Measurements from ENCODE around the gene INPP1.
A peak's percentile ranks its signal among the peaks of the same experiment; 100 is the strongest.
"Not testable (repeated sequence)": the region's sequence is repeated elsewhere in the genome, so short reads cannot be mapped to it uniquely, and the experiment has no call there.

The INPP1 gene, protein sequence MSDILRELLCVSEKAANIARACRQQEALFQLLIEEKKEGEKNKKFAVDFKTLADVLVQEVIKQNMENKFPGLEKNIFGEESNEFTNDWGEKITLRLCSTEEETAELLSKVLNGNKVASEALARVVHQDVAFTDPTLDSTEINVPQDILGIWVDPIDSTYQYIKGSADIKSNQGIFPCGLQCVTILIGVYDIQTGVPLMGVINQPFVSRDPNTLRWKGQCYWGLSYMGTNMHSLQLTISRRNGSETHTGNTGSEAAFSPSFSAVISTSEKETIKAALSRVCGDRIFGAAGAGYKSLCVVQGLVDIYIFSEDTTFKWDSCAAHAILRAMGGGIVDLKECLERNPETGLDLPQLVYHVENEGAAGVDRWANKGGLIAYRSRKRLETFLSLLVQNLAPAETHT

DNA sequence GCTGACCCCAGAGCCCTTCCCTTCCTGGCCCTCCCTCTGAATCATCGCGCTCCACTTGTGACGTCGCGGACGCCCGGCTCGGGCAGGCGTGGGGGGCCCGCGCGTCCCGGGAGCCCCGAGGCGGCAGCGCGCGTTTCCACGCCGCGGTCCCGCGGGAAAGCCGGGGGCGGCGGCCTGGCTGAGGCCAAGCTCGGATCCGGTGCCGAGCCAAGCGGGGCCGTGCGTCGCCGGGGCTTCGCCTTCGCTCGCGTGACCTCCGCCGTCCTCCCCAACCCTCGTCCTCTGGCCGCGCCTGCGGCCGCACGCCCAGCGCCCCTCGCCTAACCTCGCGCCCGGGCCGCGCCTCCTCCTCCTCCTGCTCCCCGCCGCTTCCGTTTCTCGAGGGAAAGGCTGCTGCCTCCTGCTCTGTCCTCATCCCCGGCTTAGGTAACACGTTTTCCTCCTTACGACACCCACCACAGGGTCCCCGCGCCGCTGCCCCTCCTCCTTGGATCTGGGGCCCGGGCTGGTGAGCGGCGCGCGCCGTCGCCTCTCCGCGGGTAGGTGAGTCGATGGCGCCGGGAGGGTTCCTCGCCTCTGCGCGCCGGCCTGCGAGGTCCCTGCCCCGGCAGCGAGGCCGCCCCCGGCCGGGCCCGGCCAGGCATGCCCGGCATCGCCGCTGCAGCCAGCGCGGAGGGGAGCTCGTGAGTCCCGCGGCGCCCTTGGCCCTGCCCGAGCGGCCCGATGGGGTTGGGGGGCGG, at the start of gene INPP1:
TSS of gene INPP1 (plus strand) at position 54 of the 740 bp plus-strand sequence. CDS start 16,514 bp downstream, outside the sequence.
- DNase-seq = peak; percentile 47

DNA sequence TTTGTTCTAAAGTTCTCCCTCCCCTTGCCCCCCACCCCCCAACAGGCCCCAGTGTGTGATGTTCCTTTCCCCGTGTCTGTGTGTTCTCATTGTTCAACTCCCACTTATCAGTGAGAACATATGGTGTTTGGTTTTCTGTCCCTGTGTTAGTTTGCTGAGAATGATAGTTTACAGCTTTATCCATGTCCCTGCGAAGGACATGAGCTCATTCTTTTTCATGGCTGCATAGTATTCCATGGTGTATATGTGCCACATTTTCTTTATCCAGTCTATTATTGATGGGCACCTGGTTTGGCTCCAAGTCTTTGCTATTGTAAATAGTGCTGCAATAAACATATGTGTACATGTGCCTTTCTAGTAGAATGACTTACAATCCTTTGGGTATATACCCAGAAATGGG, 45.5 kb upstream of the INPP1 start:
- not testable (repeated sequence) for DNase-seq

DNA sequence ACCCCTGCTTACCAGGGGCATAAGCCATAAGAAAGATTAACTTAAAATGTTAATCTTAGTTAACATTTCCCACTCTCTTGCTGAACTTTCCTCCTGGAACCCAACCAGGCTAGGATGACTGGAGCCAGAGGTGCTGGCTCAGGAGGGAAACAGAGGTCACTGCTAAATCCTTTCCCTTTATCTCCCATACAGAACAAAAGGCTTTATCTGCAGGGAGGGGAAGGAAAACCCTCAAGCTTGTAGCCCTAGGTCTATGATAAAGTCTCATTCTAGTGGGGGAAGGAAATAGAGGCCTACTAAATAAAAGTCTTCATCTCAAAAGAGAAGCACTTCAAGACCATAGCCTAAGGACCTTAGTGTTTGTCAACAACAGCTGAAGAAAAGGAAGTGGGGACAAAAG, 42.4 kb upstream of the INPP1 start:
- no peak for DNase-seq

DNA sequence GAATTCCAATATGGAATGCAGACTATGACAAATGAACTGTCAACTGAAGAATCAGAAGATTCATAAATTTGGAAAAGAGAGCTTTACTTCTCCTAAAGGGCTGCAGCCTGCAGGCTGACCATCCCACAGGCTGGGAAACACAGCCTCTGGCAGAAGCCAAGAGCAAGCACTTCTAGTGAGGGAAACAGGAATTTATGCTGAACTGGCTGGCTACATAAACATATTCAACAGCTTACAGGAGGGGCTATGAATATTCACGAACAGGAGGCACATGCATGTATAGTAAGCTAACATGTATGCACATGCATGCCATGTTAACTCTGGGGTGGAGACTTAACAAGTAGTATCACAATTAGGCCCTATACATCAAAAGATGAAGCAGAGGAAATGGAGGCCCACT, 41.3 kb upstream of the INPP1 start:
- DNase-seq = no peak

DNA sequence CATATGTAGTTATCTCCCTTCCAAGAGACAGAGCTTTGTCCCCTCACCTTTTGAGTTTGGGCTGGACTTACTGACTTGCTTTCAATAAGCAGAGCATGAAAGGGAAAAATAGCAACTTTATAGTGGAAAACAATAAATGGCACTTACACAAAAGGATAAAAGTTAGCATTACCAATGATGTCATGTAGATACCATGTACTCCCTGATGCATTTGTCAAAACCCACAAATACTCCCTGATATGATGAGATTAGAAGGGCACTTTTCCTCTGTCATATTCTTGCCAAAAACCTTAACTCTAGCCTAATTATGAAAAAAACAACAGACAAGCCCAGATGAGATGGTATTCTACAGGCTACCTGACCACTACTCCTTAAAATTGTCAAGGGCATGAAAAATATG, 39.7 kb upstream of the INPP1 start:
- no peak for DNase-seq

DNA sequence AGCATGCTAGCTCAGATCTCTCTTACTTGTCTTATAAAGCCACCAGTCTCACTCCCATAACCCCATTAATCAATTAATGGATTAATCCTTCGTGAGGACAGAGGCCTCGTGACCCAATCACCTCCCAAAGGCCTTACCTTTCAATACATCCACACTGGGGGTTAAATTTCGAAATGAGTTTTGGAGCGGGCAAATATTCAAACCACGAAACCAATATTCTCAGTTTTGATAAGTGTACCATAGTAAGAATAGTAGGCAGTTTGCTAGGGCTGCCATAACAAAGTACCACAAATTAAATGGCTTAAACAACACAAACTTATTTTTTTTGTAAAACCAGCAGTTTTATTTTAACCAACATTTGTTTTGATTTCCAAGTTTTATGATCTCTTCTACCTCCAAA, 39.0 kb upstream of the INPP1 start:
- DNase-seq = no peak

DNA sequence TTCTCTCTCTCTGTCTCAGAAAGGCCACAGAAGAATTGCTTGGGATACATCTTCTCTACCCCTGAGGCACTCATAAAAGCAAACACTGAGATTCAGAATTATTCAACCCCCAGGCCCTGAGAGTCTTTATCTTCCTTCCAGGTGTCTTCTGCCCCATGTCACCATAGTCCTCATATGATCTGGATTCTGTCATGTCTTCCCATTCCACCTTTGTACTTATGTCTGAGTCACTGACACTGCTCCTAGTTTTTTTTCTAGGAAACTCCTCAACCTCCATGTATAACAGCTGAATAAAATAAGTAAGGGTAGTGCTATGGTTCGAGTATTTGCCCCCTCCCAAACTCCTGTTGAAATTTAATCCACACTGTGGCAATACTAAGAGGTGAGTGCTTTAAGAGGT, 35.4 kb upstream of the INPP1 start:
- no peak for DNase-seq

DNA sequence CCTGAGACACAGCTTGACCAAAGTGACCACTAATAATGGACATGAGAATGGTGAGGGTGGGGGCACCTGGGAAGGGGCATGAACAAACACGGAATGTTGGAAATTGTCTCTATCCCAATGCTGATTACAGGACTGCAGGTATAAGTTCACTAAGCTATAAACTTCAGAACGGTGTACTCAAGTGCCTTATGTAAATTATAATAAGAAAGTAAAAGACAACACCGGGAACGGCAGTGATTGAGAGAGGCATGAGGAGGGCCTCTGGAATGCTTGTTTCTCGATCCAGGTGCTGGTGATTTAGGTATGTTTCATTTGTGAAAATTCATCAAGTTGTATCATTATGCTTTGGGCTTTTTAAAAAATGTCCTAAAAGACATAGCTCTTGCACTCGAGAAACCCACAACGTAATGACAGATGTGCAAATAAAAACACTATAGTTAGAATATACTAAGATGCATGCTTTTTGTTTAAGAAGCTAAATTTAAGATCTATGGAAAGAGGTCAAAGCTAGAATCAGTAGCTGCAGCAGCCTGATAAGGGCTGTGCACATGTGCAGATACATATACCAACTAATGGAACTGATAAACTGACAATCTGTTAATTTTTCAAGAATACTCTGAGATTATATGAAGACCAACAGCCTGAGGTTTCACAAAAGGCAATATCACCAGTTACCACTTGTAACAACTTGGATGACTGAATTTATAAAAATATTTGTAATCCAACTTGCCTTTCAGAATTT, 31.3 kb upstream of the INPP1 start:
- no peak for DNase-seq

DNA sequence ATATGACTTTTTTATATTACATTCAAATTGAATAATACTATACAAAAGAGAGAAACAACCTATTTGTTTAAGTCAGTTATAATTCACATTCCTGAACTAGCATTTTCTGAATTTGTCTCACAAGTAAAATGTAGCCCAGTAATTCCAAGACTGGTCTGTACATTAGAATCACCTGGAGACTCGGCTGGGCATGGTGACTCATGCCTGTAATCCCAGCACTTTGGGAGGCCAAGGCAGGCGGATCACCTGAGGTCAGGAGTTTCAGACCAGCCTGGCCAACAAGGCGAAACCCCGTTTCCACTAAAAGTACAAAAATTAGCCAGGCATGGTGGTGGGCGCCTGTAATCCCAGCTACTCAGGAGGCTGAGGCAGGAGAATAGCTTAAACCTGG, 30.8 kb upstream of the INPP1 start:
- not testable (repeated sequence) for DNase-seq

DNA sequence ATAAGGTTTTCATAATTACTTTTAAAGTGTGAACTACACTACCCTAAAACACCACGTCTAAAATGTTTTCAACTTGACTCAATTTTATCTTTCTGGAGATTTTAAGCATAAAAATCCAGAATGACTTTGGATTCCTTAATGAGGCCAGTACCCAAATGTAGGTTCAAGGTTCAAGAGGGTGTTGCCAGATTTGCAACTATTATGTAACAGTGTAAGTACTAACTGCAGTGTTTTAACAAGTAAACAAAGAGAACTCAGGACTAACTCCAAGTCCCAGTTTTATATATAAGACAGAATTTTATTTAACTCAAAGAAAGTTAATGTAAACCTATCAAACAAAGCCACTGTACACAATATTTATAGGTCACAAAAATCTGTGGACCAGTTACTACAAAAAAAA, 29.5 kb upstream of the INPP1 start:
- DNase-seq = no peak

DNA sequence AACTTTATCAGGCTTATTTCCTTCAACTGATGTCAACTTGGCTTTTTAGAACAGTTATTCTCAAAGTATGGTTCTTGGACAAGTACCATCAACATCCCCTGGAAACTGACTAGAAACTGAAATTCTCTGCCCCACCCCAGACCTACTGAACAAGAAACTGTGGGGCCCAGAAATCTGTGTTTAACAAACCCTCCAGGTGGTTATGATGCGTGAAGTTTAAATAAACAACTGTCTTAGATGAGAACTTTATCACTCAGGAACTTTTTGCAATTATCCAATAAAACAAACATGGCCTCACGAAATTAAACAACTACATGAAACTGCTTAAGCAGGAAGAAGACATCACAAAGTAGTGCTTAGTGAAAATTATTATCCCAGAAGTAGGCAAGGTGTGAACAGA, 28.1 kb upstream of the INPP1 start:
- no peak for DNase-seq

DNA sequence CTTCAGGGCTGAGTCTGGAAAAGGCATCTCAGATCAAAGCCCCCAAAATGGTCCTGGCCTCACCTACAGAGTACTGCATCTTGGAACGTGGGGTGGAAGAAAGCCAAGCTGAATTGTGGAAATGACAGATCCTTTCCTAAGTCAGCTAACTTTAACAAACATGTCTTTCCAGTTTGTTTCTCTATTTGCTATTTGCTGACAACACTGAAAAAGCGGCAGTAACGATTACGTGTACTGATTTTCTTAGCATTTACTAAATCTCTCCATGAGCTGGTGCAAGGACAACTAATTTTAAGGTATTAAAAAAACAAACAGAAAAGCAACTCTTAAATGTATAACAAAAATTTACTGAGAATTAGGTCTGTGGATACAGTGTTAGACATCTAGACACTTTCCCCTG, 24.9 kb upstream of the INPP1 start:
- no peak for DNase-seq

DNA sequence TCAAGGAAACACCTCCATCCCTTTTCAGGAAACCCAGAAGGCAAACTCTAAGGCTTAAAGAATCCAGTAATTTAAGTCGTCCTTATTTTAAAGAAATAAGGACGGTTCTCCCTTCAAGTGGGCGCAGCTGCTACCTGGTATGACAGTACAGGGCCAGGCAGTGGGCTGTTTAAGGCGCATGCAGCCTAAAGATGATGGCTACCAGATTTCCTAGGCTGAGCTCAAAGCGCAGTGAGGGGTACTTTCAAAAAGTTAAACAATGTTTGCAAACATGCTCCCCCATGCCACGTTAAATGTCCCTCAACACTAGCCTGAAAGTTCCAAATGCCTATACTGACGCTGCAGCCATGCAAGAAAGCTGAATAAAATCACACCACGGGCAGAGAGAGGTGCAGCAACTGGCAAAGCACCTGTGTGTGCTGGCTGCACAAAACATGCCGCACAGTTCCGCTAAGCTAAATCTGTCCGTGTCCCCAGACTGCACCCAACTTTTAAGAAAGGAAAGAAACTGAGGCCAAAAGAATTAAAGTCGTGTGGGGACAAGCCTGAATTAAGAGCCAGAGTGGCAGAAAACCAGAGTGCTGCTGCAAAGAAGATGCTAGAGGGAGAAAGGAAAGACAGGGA, 24.3 kb upstream of the INPP1 start:
- DNase-seq = no peak

DNA sequence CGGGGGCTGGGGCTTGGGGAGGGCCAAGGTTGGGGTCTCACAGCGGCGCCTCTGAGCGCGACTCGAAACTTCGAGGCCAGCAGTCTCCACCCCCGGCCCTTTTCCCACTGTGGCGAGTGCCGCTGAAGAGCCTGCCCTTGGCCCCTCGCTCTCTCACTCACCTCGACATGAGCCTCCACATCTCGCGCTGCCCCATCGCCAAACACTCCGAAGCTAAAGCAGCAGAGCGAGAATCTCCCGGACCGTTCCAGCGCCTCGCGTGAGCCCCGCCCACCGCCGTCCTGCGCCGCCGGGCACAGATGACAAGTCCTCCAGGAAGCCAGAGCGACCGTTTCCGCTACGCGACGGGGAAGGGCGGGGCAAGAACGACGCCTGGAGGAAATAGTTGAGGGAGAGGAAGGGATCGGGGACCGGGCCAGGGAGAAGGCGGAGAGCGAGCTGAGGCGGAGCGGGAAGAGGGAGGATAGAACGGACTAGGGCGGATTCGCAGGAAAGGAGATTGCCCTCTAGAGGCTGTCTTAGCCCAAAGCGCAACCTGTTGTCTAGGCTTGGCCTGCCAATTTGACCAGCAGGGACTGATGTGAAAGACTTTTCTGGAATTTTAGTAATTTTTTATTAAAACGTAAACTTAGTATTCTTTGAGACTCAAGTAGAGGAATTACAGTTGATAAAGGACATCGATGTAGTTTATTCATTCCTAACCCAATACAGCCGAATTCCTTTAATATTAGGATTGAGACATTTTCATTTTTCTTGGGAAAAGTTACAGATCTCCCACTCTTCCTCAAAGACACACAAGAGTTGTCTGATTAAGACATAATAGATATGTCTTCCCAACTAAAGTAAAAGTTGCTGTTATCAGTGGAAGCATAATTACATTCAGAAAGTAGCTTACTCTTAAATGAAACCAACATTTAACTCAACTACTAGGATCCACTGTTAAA, 23.6 kb upstream of the INPP1 start, which contains the start of gene HIBCH:
TSS of gene HIBCH (minus strand) at position 272 of the 944 bp plus-strand sequence. CDS start at position 196, 76 bp downstream.
- DNase-seq = peak; percentile 97

DNA sequence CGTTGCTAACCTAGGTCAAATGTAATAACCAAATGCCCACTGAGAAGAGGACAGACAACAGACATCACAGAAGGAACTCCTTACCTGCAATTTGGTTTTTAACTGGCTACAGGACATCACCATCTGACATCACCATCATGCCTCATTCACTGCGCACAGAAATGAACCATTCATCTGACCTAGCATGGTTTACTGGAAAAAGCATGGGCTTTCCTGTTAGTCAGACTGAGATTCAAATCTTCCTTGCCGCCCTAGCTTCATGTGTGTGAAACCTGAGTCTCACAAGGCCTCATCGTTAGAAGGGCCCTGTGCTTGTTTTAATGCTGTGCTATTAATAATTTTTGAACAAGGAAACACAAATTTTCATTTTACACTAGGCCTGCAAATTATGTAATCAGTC, 22.7 kb upstream of the INPP1 start:
- no peak for DNase-seq

DNA sequence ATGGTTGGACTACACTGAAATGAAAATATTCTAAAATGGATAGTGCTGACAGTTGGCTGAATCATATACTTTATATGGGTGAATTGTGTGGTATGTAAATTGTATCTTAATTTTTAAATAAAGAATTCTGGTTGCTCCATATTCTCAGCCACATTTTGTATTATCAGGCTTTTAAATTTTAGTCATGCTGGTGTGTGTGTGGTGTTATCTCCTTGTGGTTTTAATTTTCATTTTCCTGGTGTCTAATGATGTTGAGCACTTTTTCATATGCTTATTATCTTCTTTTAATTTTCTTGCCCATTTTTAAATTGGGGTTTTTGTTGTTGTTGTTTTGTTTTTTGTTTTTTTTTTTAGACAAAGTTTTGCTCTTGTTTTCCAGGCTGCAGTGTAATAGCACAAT, 20.0 kb upstream of the INPP1 start:
- DNase-seq = no peak

DNA sequence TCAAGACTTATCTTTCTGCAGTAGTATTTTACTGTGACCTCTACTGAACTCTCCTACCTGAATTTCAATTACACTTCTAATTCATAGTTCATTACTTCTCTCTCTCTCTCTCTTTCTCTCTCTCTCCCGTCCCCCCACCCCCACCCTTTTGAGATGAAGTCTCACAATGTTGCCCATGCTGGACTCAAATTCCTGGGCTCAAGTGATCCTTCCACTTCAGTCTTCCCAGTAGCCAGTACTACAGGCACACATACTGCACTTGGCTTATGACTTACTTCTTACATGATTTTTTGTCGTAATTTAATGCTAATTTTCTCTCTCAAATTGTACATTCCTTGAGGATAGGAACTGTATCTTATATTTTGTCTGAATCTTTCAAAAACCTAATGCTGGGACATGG, 17.8 kb upstream of the INPP1 start:
- no peak for DNase-seq

DNA sequence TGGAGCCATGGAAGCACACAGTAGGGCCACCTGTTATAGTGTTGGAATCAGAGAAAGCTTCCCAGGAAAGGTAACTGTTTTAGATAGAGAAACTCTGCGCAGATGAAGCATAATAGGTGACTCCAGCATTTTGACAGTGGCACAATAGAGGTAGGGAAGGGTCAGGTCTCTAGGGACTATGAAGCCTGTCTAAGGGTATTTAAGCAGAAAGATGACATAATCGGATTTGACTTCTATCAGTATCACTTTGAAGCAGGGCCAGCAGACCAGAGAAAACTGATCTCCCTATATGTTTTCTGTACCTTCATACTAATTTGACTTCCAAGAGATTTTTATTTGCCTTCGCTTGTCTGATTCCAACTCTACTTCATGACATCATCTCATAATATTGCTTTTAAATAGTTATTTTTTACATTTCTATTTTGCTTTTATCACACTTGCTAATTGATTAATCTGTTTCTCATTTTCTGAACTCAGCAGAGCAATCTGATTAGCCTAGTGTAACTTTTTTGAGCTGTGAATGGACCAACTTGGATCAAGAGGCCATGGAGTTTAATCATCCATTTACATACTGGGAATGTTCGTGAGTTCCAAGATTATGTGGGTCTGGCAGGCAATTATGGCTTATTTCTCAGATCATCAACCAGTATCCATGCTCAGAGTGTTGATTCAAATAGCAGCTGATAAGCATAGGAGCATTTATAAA, 15.4 kb upstream of the INPP1 start:
- DNase-seq = no peak

DNA sequence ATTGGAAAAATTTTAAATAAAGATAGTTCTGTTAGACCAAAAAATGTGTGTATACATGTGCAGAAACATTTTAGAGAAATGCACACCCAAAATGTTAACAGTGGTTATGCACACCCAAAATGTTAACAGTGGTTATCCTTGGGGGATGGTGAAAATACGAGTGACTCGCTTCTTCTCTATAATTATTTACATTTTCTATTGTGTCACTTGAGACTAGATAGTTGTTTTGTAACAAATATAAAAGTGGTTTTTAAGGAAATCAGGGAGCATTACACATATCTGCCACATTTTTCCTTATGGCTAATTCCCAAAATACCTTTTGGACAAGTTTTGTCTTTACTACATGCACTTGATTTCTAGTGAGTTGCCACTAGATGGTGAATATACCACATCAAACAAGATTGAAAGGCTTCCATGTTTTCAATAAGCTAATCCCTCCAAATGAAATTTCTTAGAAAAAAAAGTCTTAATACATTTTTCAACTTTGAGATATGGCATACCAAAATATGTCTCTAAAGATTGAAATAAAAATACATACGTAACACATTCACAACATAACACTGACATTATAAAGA, 14.7 kb upstream of the INPP1 start:
- no peak for DNase-seq

DNA sequence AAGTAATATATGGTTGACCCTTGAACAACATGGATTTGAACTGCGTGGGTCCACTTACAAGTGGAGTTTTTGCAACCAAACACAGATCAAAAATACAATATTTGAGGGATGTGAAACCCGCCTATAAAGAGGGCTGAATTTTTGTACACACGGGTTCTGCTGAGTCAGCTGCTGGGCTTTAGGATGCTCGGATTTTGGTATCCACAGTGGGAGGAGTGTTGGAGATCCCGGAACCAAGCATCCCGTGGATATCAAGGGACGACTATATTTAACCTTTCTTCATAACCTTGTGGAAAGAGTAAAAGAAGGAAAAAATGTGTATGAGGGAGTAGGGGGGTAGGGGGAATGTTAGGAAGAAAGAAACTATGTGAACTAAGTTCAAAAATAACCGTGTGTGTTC, 10.0 kb upstream of the INPP1 start:
- no peak for DNase-seq

DNA sequence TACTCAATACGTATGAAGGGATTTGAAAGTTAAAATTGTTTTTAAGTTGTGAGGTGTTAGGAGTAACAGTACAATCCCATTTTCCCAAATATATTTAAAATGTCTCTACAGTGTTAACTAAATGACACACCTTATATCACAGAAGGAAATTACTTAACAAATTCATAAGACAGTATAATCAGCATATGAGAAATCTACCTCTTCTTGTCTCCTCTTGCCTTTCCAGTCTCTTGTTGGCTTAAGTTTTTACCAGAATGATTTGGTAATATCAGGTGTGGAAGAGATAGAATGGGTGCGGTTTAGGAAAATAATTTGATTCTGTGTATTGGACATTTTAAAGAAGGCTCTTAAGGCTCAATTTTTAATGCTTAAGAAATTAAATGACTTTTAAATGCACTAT, 9.5 kb upstream of the INPP1 start:
- DNase-seq = no peak

Data from amniotic stem cell (primary cell).